GM19035 (cell line): ENCODE data around the gene DSCAM.

Experiments
- ATAC-seq: cut with Tn5 transposase; IDR thresholded peaks from one replicate; pipeline ENCODE4 v1.9.1; 2021; ENCODE audit not compliant: unreplicated experiment

Gene DSCAM

DNA sequence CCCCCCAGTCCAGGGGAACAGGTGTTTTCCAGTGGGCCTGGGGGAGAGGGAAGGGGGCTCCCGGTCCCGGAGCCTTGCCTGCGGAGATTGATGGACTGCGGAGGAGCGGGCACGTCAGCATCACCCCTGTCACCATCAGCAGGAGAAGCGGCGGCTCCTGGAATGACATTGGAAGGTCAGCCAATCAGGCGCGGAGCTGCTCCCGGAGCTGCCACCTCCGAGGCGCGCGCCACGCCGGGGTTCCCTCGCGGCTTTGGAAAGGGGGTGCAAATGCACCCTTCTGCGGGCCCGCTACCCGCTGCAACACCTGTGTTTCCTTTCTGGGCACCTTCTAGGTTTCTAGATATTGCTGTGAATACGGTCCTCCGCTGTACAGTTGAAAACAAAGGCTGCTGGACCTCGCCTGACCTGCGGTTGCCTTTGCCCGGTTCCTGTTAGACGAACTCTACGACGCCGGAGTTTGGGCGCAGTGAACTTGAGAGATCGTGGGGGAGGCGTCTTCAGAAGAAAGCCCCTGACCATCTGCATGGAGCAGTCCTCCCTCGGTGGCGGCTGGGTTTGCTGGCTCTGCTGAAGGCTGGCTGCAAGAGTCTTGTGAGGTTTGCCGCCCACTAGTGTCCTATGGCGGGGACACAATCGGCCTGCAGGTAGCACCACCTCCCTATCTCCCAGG, 5.3 kb downstream of the DSCAM start:
- ATAC-seq = no peak

- ATAC-seq = no peak
Observed at GRCh38 chr21:40840401-40841125, 6.4 kb downstream of the DSCAM start.

GRCh38 chr21:40839521-40839920, 7.4 kb downstream of the DSCAM start:
- no peak for ATAC-seq

DNA sequence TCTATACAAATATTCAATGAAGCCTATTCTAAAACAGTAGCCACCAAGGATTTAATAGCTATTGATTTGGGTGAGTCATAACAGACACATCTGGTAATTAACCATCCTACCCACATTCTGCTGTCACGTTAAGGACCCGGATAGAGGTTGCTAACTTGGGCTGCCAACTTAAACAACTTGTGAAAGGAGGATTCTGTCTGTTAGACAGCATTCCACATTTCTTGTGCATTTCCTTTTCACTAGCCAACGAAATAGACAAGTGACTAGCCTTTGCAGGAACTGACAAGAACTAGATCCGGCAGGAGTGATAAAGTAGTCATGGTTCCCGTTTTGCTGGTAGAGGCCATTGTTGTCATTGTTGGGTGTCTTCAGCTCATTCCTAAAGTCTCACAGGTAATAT, 9.5 kb downstream of the DSCAM start:
- ATAC-seq = no peak

GRCh38 chr21:40835184-40835694, 11.7 kb downstream of the DSCAM start:
- no peak for ATAC-seq

DNA sequence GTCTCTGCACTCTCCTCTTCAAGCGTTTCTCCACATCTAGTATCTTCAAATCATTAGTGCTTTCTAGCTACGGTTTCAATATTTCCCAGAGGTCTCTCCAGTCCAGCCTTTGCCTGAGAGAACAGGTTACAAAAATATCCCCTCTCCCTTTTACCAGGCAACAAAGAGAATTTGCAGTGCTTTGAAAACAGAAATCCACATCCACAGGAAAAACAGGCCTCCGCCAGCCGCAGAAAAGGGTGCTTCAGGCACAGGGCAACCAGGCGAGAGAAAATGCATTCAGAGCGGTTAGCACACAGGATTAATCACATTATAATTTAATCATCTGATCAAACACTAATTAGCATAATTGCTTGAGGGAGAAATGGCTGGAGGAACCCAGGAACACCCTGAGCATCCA, 13.8 kb downstream of the DSCAM start:
- no peak for ATAC-seq

GRCh38 chr21:40832316-40832715, 14.6 kb downstream of the DSCAM start:
- no peak for ATAC-seq

DNA sequence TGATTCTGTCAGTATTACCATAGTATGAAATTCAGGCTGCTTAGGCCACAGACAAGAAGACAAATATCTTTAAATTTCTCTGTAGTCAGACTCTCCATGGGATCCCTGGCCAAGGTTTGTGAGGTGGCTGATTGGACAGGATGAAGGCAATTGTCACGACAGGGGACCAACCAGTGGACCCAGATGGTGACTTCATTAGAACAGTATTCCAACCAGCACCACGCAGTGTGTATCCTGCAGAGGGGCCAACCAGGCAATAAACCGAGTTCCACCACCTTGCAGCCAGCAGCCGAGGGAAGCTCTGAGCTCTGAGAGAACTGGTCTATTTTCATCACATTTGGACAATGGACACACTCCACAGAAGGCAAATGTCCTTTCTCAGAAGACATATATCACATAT, 16.1 kb downstream of the DSCAM start:
- no peak for ATAC-seq

- ATAC-seq = no peak
Observed at GRCh38 chr21:40829791-40830190, 17.2 kb downstream of the DSCAM start.

GRCh38 chr21:40829308-40829707, 17.6 kb downstream of the DSCAM start:
- ATAC-seq = no peak

- ATAC-seq = no peak
Observed at GRCh38 chr21:40827509-40827908, 19.4 kb downstream of the DSCAM start.

DNA sequence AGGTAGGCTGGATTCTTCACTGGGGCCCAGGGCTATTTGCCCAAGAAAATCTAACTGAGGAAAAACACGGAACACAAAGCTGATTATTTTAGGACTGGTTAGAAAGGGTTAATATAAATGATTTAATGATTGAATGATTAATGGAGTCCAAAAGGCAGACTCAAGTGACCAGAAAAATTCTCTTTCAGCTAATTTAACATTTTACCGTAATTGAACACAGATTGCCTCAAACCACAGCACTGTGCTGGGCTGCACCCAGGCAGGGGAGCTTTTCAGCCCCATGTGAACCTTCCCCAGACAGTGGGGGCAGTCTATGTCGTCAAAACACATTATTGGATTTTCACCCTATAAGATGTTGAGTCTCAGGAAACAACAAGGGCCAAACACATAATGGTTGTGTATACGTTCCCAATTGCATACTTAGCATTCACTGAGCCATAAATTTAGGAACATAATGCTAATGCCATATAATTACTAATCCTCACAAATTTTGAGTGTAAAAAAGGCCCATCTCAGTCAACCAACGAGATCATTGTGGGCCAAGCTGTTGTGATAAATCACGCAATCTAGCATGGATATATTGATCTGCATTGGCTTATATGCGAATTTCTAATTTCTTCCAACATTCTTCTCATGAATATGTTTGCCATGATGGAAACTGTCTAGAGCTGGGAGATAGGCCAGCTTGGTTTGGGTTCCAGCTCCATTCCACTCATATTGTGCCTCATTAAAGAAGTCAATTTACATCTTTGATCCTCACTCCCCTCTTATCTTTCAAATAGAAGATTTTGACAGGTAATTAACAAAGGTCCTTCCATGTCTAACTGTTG, 27.7 kb downstream of the DSCAM start:
- no peak for ATAC-seq

DNA sequence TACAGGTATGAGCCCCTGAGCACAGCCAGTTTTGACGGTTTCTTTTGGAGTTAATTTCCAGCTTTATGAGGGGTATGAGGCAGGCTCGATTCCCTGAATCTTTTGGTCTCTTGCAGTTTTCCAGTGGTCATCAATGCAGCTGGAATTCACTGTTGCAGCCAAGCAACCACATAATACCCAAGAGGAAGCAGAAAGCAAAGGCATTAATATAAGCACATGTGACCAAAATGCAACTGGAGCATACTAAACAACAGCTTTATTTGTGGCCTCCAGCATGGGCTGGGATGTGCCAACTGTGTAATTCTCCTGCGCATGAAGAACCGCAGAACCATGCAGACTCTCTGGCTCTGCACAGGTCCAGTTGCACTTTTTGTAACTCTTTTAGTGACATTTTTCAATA, 33.0 kb downstream of the DSCAM start:
- ATAC-seq = no peak

DNA sequence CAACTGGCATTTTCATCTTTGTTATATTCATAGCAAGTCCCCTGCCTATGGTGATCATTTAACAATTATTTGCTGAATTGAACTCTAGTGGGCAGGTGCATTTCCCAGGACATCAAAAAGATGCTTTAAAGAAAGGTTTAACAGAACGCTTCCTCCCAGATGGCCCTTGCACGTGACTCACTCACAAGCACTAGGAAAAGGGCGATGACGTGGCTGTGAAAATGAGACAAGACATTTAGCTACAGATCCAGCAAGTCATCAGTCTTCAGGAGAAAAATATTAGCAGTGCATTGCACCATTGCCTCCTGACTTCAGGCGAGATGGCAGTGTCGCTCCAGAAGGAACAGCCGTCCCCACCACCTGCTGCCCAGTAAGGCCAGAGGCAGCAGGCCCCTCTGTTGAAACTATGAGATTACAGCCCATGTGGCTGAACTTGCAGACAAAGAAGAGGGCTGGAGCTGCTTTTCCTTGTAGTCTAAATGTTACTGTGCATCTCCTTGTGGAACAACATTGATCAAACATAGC, 37.2 kb downstream of the DSCAM start:
- no peak for ATAC-seq

GRCh38 chr21:40803101-40803500, 43.9 kb downstream of the DSCAM start:
- no peak for ATAC-seq

DNA sequence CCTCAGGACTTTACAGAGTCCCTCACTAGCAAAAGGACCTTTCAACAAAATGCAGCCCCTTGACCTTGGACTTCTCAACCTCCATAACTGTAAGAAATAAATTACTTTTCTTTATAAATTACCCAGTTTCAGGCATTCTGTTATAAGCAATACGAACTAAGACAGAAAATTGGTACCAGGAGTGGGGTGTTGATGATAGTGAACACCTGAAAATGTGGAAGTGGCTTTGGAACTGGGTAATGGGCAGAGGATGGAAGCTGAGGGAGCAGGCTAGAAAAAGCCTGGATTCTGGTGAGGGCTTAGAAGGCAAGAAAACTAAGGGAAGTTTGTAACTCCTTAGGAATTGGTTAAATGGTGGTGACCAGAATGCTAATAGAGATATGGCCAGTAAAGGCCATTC, 46.8 kb downstream of the DSCAM start:
- no peak for ATAC-seq

DNA sequence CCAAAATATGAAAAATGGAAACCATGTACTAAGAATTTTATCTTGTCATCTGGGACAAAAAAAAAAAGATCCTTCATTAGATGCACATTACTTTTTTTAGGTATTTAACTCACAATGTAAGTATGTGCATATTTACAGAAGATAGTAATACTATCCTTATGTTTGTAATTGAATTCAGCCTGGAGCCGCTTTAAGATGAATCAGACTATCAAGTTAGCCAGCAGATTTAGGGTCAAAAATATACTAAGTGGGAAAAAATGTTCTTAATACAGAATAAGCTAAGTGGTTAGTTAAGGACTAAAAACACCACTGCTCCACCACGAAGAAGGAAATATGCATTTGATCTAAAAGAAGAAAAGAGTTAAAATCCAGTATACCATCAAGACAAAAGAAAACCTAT, 49.1 kb downstream of the DSCAM start:
- ATAC-seq = no peak

DNA sequence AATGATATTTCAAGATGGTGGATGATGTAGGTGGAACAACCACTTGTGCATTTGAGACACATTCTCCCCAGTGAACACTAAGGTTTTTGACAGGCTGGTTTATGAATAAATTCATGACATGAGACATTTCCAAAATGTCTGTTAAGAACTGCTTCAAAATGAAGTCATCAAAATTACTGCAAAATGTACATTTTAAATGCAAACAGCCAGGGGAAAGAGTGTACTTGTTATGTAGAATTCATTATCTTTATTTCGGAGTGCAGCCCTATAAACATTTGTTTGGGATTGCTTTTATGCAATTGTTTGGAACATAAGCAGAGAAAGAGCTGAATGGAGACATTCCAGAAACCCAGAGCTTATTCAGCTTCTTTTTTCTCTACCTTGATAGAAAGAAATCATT, 49.5 kb downstream of the DSCAM start:
- no peak for ATAC-seq

DNA sequence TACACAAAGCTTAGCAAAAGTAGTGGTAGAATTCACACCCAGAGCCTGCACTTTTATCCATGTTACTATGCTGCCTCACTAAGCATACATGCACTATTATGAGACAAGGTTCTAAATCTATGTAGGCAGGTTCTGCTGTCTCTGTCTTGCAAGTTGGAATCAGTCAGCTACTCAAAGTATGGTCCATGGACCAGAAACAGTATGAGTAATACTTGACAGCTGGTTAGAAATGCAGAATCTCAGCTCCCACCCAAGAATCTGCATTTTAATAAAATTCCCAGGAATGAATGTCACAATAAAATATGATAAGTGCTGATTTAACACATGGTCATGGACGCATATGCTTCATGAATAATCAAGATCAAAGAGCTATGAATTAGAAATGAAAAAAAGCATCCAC, 50.5 kb downstream of the DSCAM start:
- ATAC-seq = no peak

GRCh38 chr21:40795313-40795712, 51.6 kb downstream of the DSCAM start:
- ATAC-seq = no peak

- ATAC-seq = no peak
Observed at GRCh38 chr21:40792691-40793456, 54.1 kb downstream of the DSCAM start.
